Immature natural killer cell (primary cell): ENCODE data around the gene MYOM1. TPM values are rescaled to one million over a fixed set of nuclear protein-coding genes. Genes with fewer than 3 reads are reported as not detected.

Experiments
- DNase-seq, 3 donors: peaks; one replicate each; pipeline ENCODE4 v3.0.0; 2022; ENCODE audit warnings: mixed read lengths in 1 of 3
- H3K27ac Mint-ChIP-seq, 6 donors: one replicate each; pipeline ENCODE4 v1.8.0; 2020; ENCODE audit warnings: mixed read lengths in 6 of 6, mild to moderate bottlenecking in 5 of 6, inconsistent platforms in 4 of 6, moderate library complexity in 3 of 6
- H3K27me3 Mint-ChIP-seq, 3 donors: one replicate each; pipeline ENCODE4 v1.8.0; 2020 to 2021; ENCODE audit warnings: low read depth in 3 of 3, mild to moderate bottlenecking in 3 of 3, mixed read lengths in 3 of 3, moderate library complexity in 3 of 3, inconsistent platforms in 1 of 3
- H3K36me3 Mint-ChIP-seq, 3 donors: one replicate each; pipeline ENCODE4 v1.8.0; 2020; ENCODE audit warnings: mixed read lengths in 3 of 3, inconsistent platforms in 2 of 3, mild to moderate bottlenecking in 2 of 3
- H3K4me1 Mint-ChIP-seq, 2 donors: one replicate each; pipeline ENCODE4 v1.8.0; 2020; ENCODE audit warnings: inconsistent platforms in 2 of 2, mild to moderate bottlenecking in 2 of 2, mixed read lengths in 2 of 2, moderate library complexity in 1 of 2
- H3K4me3 Mint-ChIP-seq, 5 donors: one replicate each; pipeline ENCODE4 v1.8.0; 2020; ENCODE audit warnings: mild to moderate bottlenecking in 5 of 5, mixed read lengths in 5 of 5, inconsistent platforms in 3 of 5, moderate library complexity in 3 of 5
- H3K9me3 Mint-ChIP-seq, 6 donors: one replicate each; pipeline ENCODE4 v1.8.0; 2020; ENCODE audit warnings: mild to moderate bottlenecking in 6 of 6, mixed read lengths in 6 of 6, inconsistent platforms in 4 of 6, moderate library complexity in 3 of 6
- polyA plus RNA-seq, 3 donors: library from polyadenylated mRNA; unstranded; fragments of 300-500 nt; fragmentation: Illumina TruSeq; gene quantifications; one replicate each; pipeline ENCODE4 v1.2.3, GENCODE V29; 2021

MYOM1 gene
- polyA plus RNA-seq, 3 donors from 2014 or later, result 0.72 to 1.2 TPM; not detected in 1

- Mint-ChIP-seq H3K4me3 (no peak overlapping the region), H3K27ac (peak overlapping the region; percentile 70 to 100 (median 92)), H3K27me3 (peaks cover 6 to 11% (median 10%) of the 10 kb centered on the region in 3 donors), H3K4me1 (peaks cover 82 to 90% of the 10 kb centered on the region in 2 donors), H3K9me3 (no peaks in the 10 kb centered on the region), H3K36me3 (peaks cover 39 to 60% (median 45%) of the 10 kb centered on the region in 3 donors)
- DNase-seq, result no peak
Measured at GRCh38 chr18:3256693-3257626, 37.2 kb upstream of the MYOM1 start.

GRCh38 chr18:3255611-3256165, 35.9 kb upstream of the MYOM1 start:
- H3K27ac Mint-ChIP-seq, result peak overlapping the region; percentile 76 to 89 (median 82)
- H3K9me3 Mint-ChIP-seq, result no peaks in the 10 kb centered on the region
- DNase-seq, result no peak
- H3K4me3 Mint-ChIP-seq, result peak overlapping the region in 2 of 5 donors; percentile 22 to 57
- H3K4me1 Mint-ChIP-seq, result peaks cover 84 to 96% of the 10 kb centered on the region in 2 donors
- H3K27me3 Mint-ChIP-seq, result no peaks in the 10 kb centered on the region
- H3K36me3 Mint-ChIP-seq, result peaks cover 40 to 61% (median 46%) of the 10 kb centered on the region in 3 donors

DNA sequence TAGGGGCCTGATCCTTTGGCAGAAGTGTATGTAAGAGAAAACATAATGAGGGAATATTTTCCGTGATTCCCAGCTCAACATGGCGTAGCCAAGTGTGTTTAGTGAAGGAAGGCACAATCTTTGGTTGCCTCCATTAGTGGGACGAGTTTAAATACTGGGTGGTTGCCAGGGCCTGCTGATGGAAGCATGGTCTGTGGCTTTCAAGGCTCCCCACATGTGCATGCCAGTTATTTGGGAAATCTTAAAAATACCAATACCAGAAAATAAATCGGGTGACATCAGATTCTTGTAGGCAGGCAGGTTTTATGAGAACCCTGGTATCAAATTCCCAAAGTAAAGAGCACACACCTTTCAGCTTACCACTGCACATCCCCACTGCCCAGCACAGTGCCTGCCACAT, 35.0 kb upstream of the MYOM1 start:
- peaks cover 84 to 100% of the 10 kb centered on the region in 2 donors for H3K4me1 Mint-ChIP-seq
- no peak for DNase-seq
- H3K27ac Mint-ChIP-seq, result peak overlapping the region; percentile 58 to 99 (median 86)
- H3K36me3 Mint-ChIP-seq, result peaks cover 45 to 65% (median 52%) of the 10 kb centered on the region in 3 donors
- H3K9me3 Mint-ChIP-seq, result no peaks in the 10 kb centered on the region
- H3K4me3 Mint-ChIP-seq, result peak overlapping the region; percentile 4 to 64 (median 55)
- H3K27me3 Mint-ChIP-seq, result no peaks in the 10 kb centered on the region

GRCh38 chr18:3252843-3253242, 33.1 kb upstream of the MYOM1 start:
- H3K4me1 Mint-ChIP-seq, result peaks cover 73 to 90% of the 10 kb centered on the region in 2 donors
- peak overlapping the region; percentile 69 to 98 (median 77) for H3K4me3 Mint-ChIP-seq
- H3K27ac Mint-ChIP-seq, result peak overlapping the region; percentile 79 to 99 (median 86)
- peaks cover 39 to 59% (median 57%) of the 10 kb centered on the region in 3 donors for H3K36me3 Mint-ChIP-seq
- no peak for DNase-seq
- no peaks in the 10 kb centered on the region for H3K9me3 Mint-ChIP-seq
- H3K27me3 Mint-ChIP-seq, result peaks cover 2 to 14% (median 12%) of the 10 kb centered on the region in 3 donors

DNA sequence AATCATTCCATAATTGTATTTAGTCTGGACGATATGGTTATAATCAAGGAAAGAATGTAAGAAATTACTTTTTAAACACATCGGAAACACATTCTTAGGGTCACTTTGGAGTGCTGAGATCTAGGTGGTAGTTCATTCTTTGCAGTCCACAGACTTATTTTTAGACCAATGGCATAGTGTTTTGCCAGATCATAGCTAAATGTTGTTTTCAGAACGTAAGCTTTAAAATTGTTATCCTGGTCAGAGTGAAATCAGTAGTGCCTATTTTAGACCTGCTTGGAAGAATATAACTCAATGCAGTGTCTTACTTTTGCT, 32.2 kb upstream of the MYOM1 start:
- no peaks in the 10 kb centered on the region for H3K9me3 Mint-ChIP-seq
- DNase-seq, result no peak
- peaks cover 9 to 23% (median 20%) of the 10 kb centered on the region in 3 donors for H3K27me3 Mint-ChIP-seq
- H3K4me1 Mint-ChIP-seq, result peaks cover 67 to 87% of the 10 kb centered on the region in 2 donors
- peak overlapping the region; percentile 79 to 99 (median 90) for H3K27ac Mint-ChIP-seq
- H3K36me3 Mint-ChIP-seq, result peaks cover 33 to 51% (median 49%) of the 10 kb centered on the region in 3 donors
- peak overlapping the region; percentile 65 to 98 (median 80) for H3K4me3 Mint-ChIP-seq

DNA sequence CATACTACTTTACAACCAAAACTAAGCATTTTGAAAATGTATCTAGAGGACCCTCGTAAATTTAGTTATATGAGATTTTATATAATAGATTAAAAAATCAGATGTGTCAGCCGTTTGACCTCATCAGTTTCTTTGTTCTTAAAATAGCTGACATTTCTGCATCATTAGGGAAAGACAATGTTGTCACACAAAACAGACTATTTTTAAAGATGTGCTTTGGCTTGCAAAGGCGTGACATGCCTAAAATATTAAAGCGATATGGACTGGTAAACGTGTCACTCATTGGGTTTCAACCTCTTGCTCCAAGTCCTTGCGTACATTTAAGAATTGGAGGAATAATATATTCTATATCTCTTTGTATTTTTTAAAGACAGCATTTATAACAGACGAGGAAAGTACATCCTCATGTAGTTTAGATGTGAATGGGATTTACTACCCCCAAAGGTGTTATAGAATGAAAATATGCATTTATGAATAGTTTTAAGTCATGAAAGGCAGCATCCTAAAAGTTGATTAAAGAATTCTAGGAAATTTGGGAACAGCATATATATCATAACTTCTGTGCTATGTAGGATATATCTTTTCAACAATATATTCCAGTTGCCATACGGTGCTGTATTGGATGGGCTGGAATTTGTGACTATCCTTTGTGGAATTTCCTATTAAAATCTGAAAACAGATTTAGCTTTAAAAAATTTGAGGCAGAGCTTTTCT, 31.6 kb upstream of the MYOM1 start:
- Mint-ChIP-seq H3K9me3 (no peaks in the 10 kb centered on the region), H3K4me1 (peaks cover 72 to 87% of the 10 kb centered on the region in 2 donors), H3K36me3 (peaks cover 33 to 46% (median 43%) of the 10 kb centered on the region in 3 donors), H3K27me3 (peaks cover 9 to 28% (median 25%) of the 10 kb centered on the region in 3 donors), H3K27ac (peak overlapping the region; percentile 79 to 99 (median 90)), H3K4me3 (peak overlapping the region; percentile 65 to 98 (median 80))
- no peak for DNase-seq

GRCh38 chr18:3250237-3251107, 30.7 kb upstream of the MYOM1 start:
- Mint-ChIP-seq H3K4me1 (peaks cover 72 to 87% of the 10 kb centered on the region in 2 donors), H3K9me3 (no peaks in the 10 kb centered on the region), H3K27me3 (peaks cover 9 to 32% (median 30%) of the 10 kb centered on the region in 3 donors), H3K4me3 (peak overlapping the region; percentile 88 to 99 (median 96)), H3K27ac (peak overlapping the region; percentile 96 to 99 (median 96)), H3K36me3 (peaks cover 29 to 37% (median 34%) of the 10 kb centered on the region in 3 donors)
- no peak for DNase-seq

GRCh38 chr18:3248658-3249359, 29.0 kb upstream of the MYOM1 start:
- H3K4me1 Mint-ChIP-seq, result peaks cover 70 to 83% of the 10 kb centered on the region in 2 donors
- peak overlapping the region; percentile 96 to 99 (median 99) for H3K27ac Mint-ChIP-seq
- DNase-seq, result peak; percentile 76 to 80 (median 77)

DNA sequence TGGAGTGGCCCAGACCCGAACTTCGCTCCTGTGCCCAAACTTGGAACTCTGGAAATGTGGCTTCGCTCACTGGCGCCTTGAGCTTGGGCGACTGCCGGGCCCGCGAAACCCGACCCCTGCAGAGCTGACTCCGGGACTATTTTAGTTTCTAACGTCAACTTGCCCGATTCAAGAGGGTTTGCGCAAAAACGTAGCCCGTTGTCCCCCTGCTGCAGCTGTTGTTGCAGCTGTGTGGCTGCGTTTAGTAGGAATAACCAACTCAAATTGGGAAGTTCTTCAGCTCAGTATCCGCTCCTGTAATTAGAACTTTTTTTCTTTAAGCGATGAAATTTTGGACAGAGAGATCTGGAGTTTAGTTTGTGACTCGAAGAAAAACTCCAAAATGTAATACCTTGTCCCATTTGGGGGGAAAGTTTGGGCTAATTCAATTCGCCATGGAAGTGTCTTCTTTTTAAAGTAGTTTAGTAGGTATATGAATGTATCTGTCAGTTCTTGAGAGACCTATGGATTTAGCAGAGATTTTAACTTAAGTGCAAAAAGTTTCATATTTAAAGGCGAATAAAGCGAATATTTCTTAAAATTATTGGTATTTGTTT, 28.4 kb upstream of the MYOM1 start:
- Mint-ChIP-seq H3K27ac (peak overlapping the region; percentile 96 to 99 (median 99)), H3K4me3 (peak overlapping the region; percentile 88 to 99 (median 96)), H3K9me3 (no peaks in the 10 kb centered on the region), H3K4me1 (peaks cover 64 to 83% of the 10 kb centered on the region in 2 donors), H3K27me3 (peaks cover 9 to 32% (median 30%) of the 10 kb centered on the region in 3 donors), H3K36me3 (peaks cover 11 to 18% (median 16%) of the 10 kb centered on the region in 3 donors)
- no peak for DNase-seq

More at GRCh38 chr18:3248658-3249359, 29.0 kb upstream of the MYOM1 start:
- Mint-ChIP-seq H3K4me3 (peak overlapping the region; percentile 88 to 99 (median 96)), H3K9me3 (no peaks in the 10 kb centered on the region), H3K36me3 (peaks cover 17 to 23% (median 22%) of the 10 kb centered on the region in 3 donors), H3K27me3 (peaks cover 9 to 32% (median 30%) of the 10 kb centered on the region in 3 donors)

GRCh38 chr18:3247240-3248061, 27.7 kb upstream of the MYOM1 start, which contains the start of gene MYL12A:
Gene MYL12A (plus strand): TSS chr18:3247801. CDS start chr18:3253248, 5,447 bp downstream.
- H3K4me3 Mint-ChIP-seq, result peak within 1 kb of the TSS; percentile 88 to 99 (median 96)
- no peaks in the 10 kb centered on the region for H3K9me3 Mint-ChIP-seq
- peaks cover 7 to 18% (median 11%) of the 10 kb centered on the region in 3 donors for H3K36me3 Mint-ChIP-seq
- peak within 1 kb of the TSS; percentile 96 to 99 (median 99) for H3K27ac Mint-ChIP-seq
- peaks cover 11 to 32% (median 30%) of the 10 kb centered on the region in 3 donors for H3K27me3 Mint-ChIP-seq
- DNase-seq, result peak; percentile 93
- H3K4me1 Mint-ChIP-seq, result peaks cover 56 to 77% of the 10 kb centered on the region in 2 donors

DNA sequence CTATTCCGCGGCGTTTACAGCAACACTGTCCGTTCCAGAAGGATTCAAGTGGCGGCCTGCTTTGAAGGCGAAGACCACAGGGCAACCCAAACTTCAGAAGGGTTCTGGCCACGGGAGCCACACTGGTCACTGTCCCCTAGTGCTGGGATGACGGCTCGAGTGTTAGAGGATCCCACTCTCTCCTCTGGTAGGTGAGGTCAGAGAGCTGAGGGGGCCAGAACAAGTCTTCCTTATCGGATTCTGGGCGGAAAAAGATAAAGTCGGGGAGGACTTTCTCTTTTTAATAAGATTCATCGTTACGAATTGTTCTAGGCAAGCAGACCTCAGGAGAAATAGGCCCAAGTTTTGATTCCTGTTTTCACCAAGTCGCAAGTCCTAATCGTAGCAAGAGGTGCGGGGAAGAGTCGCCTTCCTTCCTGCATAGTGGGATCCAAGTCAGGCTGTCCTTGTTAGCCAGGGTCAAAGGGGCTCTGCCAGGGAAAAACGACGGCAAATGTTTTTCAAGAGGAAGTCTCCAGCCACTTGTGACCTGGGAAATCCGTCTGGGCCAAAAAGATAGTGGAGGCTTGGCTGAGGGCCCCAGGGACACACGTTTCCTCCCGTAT, 27.0 kb upstream of the MYOM1 start:
- Mint-ChIP-seq H3K4me3 (peak overlapping the region; percentile 88 to 99 (median 96)), H3K9me3 (no peaks in the 10 kb centered on the region), H3K27me3 (peaks cover 12 to 32% (median 30%) of the 10 kb centered on the region in 3 donors), H3K36me3 (peaks cover 7 to 19% (median 18%) of the 10 kb centered on the region in 3 donors), H3K27ac (peak overlapping the region; percentile 96 to 99 (median 99)), H3K4me1 (peaks cover 50 to 70% of the 10 kb centered on the region in 2 donors)
- peak in 1 of 3 donors; percentile 20 for DNase-seq
